Measurements from ENCODE around the gene DDX46.

GRCh38 chr5:134793111-134793510 lies 34.5 kb downstream of the DDX46 start:
- TF ChIP-seq CTCF (IDR thresholded peaks at IDR 0.05; ENCODE audit: low read depth, low read length) = no peak
- no peak for TF ChIP-seq EZH2phosphoT487 (IDR thresholded peaks at IDR 0.05; ENCODE audit: low read depth)
